ENCODE results near the gene FHOD3.

The FHOD3 gene

DNA sequence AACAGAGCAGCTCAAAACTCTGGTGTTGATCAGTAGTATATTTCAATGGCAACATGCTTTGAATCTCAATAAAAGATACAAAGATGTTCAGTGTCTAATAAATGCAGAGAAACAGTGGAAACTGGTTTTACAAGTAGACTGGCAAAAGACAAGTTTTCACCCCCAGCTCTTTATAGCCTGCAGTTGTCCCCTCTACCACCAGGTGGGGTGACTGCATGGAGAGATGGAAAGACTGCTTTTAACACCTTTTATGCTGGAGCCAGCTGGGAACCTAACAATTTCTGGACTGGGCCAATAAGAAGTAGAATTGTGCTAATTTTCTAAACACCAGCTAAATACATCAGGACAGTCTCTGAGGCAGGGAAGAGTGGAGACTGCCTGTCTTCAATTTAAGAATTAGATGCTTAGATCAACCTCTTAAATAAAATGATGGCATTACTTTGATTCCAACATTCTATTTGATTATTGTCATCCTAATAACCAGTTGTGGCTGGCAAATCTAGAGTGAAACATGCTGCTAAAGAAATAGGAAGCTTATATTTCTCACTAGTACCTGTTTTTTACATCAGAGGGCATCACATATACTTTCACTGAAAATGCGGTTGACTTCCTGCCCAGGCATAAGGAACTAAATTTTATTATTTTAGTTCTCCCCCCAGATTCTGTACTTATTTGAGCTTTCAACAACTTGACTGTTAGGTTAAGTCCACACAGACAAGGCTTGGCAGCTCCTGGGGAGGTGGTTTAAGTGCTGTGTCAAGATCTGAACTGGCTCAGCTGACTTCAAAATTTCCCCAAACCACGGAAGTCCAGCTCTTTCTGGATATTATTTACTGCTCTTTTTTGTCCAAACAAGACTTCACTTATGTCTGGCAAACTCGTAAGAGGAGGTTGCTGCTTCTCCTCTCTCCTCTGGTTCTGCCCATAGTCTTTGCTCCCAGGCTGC, 390.8 kb downstream of the FHOD3 start:
- peak; percentile 51 for DNase-seq (ENCODE audit: low read depth)
- TF ChIP-seq, protein P1, sequence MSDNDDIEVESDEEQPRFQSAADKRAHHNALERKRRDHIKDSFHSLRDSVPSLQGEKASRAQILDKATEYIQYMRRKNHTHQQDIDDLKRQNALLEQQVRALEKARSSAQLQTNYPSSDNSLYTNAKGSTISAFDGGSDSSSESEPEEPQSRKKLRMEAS (IDR thresholded peaks at IDR 0.05; ENCODE audit: low read depth, low read length): no peak
- TF ChIP-seq CTCF (IDR thresholded peaks at IDR 0.05; ENCODE audit: low read depth, low read length): peak; percentile 93
- no peak overlapping the region for H3K4me3 ChIP-seq (ENCODE audit: low read depth, low read length)

DNA sequence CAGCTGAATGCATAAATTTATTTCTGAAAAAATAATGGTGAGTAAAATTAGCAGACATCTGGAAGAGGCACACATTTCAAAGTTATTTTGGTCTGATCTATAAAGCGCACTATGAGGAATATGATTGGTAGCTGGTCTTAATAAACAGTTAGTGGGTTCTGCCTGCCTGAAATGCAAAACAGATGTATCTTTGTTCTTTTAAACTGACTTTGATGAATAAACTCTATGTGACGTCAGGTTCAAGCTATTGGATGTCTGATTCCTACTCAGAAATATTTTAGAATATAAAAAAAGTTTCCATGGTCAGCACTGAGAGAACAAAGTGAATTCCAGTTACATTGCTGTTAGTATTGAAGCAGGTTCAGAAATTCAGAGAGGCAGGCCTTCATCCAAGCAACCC, 394.9 kb downstream of the FHOD3 start:
- no peak for DNase-seq (ENCODE audit: low read depth)
- TF ChIP-seq POLR2A (IDR thresholded peaks at IDR 0.05; ENCODE audit: extremely low read depth, insufficient read length): no peak
- TF ChIP-seq, protein P1 (IDR thresholded peaks at IDR 0.05; ENCODE audit: low read depth, low read length): no peak
- no peak for TF ChIP-seq MYC (IDR thresholded peaks at IDR 0.05; ENCODE audit: low read depth, low read length)
- no peak overlapping the region for H3K4me3 ChIP-seq (ENCODE audit: low read depth, low read length)

DNA sequence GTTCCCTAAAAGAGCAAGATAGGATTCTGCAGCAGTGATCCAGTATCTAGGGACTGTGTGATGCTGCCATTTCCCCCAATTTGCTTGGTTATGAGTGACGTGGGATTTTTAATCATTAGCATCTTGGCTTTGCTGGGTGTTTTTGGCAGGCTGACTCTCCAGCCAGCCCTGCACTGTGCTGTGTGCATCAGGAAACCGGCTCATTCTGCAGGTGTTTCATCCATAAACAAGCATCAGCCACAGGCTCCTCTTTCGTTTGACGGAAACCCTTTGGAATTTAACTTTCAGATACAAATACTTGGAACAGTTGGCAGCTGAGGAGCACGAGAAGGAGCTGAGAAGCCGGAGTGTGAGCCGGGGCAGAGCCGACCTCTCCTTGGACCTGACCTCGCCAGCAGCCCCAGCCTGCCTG, 395.4 kb downstream of the FHOD3 start:
- DNase-seq (ENCODE audit: low read depth): no peak
- H3K4me3 ChIP-seq (ENCODE audit: low read depth, low read length): no peak overlapping the region
- TF ChIP-seq MYC (IDR thresholded peaks at IDR 0.05; ENCODE audit: low read depth, low read length) (no peak), POLR2A (IDR thresholded peaks at IDR 0.05; ENCODE audit: extremely low read depth, insufficient read length) (no peak), CTCF (IDR thresholded peaks at IDR 0.05; ENCODE audit: low read depth, low read length) (no peak)
- TF ChIP-seq, protein P1 (IDR thresholded peaks at IDR 0.05; ENCODE audit: low read depth, low read length): no peak

DNA sequence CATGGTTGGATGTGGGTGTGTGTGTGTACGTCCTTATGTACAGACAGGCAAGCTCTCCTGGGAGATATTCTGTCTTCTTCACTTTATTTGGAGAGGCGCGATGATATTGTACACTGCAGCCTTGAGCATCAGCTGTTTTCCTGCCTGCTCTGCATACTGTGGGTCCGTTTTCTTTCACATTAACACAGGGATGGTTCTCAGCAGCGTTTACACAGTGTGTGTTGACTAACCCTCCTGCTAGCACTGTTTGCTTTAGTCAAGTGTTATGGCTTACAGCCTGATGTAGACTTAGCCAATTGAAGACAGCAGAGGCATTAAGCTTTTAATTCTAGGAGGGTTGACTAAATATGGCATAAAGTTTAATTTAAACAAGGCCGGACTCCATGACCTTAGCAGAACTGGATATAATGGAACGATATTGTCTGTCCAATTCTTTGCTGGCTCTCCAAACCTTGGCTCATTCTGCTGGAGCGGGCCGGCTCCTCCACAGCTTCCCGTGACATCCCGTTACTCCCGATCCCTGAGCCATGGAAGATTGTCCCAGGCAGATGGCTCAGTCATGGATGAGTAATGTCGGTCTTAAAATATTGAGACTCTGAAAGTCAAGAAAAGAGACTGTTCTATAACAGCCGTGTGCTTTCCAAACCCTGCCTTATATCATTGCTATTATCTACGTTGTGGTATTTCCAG, 396.6 kb downstream of the FHOD3 start:
- no peak for DNase-seq (ENCODE audit: low read depth)
- H3K4me3 ChIP-seq (ENCODE audit: low read depth, low read length): no peak overlapping the region
- TF ChIP-seq MYC (IDR thresholded peaks at IDR 0.05; ENCODE audit: low read depth, low read length) (no peak), CTCF (IDR thresholded peaks at IDR 0.05; ENCODE audit: low read depth, low read length) (no peak), POLR2A (IDR thresholded peaks at IDR 0.05; ENCODE audit: extremely low read depth, insufficient read length) (no peak)
- TF ChIP-seq, protein P1 (IDR thresholded peaks at IDR 0.05; ENCODE audit: low read depth, low read length): no peak

GRCh38 chr18:36695806-36696205, 398.3 kb downstream of the FHOD3 start:
- no peak overlapping the region for H3K4me3 ChIP-seq (ENCODE audit: low read depth, low read length)
- DNase-seq (ENCODE audit: low read depth): no peak
- TF ChIP-seq CTCF (IDR thresholded peaks at IDR 0.05; ENCODE audit: low read depth, low read length): no peak
- TF ChIP-seq, protein P1 (IDR thresholded peaks at IDR 0.05; ENCODE audit: low read depth, low read length): no peak
- no peak for TF ChIP-seq MYC (IDR thresholded peaks at IDR 0.05; ENCODE audit: low read depth, low read length)
- no peak for TF ChIP-seq POLR2A (IDR thresholded peaks at IDR 0.05; ENCODE audit: extremely low read depth, insufficient read length)

DNA sequence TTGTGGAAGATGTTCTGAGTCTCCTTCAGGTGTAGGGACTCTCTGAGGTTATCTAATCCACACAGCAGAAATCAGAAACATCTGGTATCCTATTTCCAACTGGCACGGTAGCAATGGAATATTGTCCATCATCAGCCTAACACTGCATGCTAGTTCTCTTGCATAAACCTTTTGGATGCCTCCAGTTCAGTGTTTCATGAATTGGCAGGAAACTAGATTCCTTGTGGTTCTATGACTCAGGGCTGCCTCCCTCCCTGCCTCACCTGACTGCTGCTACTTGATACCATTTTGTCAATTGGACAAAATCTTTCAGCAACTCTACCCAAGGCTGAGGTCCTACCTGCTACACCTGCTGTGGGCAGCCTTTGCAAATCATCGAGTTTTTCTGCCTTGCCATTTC, 400.4 kb downstream of the FHOD3 start:
- DNase-seq (ENCODE audit: low read depth): no peak
- TF ChIP-seq, protein P1 (IDR thresholded peaks at IDR 0.05; ENCODE audit: low read depth, low read length): no peak
- TF ChIP-seq MYC (IDR thresholded peaks at IDR 0.05; ENCODE audit: low read depth, low read length) (no peak), POLR2A (IDR thresholded peaks at IDR 0.05; ENCODE audit: extremely low read depth, insufficient read length) (no peak), CTCF (IDR thresholded peaks at IDR 0.05; ENCODE audit: low read depth, low read length) (no peak)
- H3K4me3 ChIP-seq (ENCODE audit: low read depth, low read length): no peak overlapping the region
